22Rv1 (cell line): ENCODE results near the gene RASSF8.

ENCODE experiments used
- H3K27ac ChIP-seq: fragments of 450-650 bp; 2 replicates; pipeline ENCODE4 v1.5.1; 2017
- ZFX ChIP-seq: fragments of 450-650 bp; IDR thresholded peaks from 2 replicates; pipeline ENCODE4 v1.6.1; 2017; ENCODE audit warnings: antibody characterized with exemption, borderline replicate concordance
- TF ChIP-seq, protein P1 (sequence below): fragments of 450-650 bp; IDR thresholded peaks from 2 replicates; pipeline ENCODE4 v1.5.1; 2017; ENCODE audit warnings: mild to moderate bottlenecking

RASSF8 gene

DNA sequence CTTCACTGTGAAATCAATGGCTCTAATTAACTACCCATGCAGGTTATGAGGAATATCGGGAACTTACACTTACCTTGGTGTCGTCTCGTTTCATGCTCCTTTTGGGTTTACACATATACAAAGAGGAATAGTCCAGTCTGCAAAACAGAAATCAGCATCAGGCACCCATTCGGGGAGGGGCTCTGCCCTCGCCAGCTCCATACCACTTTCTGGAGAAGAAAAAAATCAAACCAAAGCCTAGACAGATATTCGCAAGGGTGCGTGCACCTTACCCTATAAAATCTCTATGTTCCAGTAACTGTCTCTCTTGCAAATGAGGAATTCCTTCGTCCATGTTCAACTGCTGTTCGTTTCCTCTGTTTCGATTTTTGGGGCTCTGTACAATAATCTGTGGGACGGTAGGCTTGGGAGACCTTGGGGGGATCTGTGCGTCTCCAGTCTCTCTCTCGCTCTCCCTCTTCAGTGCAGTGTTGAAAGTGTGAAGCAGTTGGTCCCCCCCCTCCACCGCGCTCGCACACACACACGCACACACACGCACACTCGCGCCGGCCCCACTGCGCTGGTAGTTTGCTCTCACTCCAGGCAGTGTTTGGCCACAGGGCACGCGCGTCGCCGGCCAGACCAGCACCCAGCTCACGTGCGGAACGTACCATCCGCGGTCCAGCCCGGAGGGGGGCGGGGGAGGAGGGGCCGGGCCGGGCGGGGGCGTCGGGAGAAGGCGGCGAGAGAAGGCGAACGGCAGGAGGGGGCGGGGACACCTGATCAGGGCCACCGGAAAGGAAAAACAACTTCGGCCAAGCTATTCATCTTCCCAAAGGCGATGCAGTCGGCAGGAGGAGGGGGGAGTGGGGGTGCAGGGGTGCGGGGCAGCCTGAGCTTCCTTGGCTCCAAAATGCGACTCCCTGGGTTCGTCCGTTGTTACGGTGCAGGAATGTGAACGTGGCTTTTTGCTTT, 166.2 kb downstream of the RASSF8 start, which contains the start of gene BHLHE41:
TSS of gene BHLHE41 (minus strand) at position 592 of the 954 bp plus-strand sequence. CDS start at position 334, 258 bp downstream.
- TF ChIP-seq, protein P1, sequence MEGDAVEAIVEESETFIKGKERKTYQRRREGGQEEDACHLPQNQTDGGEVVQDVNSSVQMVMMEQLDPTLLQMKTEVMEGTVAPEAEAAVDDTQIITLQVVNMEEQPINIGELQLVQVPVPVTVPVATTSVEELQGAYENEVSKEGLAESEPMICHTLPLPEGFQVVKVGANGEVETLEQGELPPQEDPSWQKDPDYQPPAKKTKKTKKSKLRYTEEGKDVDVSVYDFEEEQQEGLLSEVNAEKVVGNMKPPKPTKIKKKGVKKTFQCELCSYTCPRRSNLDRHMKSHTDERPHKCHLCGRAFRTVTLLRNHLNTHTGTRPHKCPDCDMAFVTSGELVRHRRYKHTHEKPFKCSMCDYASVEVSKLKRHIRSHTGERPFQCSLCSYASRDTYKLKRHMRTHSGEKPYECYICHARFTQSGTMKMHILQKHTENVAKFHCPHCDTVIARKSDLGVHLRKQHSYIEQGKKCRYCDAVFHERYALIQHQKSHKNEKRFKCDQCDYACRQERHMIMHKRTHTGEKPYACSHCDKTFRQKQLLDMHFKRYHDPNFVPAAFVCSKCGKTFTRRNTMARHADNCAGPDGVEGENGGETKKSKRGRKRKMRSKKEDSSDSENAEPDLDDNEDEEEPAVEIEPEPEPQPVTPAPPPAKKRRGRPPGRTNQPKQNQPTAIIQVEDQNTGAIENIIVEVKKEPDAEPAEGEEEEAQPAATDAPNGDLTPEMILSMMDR = no peak
- TF ChIP-seq ZFX = no peak
- peak within 1 kb of the TSS; percentile 91 for H3K27ac ChIP-seq

DNA sequence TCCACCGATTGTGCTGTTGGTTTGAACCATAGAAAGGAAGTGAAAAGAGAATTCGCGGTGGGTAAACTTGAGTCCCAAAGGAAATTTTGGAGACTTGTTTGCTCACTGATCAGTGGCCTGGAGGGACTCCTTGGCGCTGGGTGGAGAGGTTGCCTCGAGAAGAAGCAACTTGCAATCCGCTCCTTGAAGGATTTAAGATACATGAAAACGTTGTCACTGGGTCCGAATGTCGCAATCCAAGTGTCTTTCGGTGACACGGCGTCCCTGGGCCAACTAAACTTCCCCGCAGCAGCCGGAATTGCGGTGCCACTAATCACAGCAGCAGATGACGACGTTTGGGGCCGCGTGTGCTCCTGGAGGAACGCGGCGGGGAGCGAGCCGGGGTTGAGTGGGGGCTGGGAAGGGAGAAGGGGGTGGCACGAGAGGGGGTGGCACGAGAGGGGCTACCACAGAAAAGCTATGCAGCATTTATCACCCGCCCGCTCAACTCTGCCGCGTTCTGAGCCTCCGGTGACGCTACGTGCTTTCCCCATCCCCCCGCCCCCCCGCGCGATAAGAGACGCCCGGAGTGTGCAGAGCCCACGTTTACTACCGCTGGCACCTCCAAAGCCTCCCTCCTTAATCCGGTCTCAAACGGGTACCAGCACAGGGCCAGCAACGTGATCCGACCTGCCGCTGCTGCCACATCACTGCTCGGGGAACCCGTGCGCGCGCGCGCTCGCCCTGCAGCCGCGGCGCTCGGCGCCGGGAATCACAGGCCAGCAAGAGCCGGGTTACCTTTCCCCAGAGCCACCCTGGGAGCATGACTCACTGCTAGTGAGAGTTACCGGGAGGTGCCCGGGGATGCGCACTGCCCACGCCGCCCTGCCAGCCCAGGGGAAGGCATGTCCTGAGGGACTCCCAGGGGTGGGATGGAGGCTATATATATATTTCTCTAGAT, 167.2 kb downstream of the RASSF8 start:
- peak overlapping the region; percentile 91 for H3K27ac ChIP-seq
- no peak for TF ChIP-seq ZFX
- TF ChIP-seq, protein P1 = no peak

DNA sequence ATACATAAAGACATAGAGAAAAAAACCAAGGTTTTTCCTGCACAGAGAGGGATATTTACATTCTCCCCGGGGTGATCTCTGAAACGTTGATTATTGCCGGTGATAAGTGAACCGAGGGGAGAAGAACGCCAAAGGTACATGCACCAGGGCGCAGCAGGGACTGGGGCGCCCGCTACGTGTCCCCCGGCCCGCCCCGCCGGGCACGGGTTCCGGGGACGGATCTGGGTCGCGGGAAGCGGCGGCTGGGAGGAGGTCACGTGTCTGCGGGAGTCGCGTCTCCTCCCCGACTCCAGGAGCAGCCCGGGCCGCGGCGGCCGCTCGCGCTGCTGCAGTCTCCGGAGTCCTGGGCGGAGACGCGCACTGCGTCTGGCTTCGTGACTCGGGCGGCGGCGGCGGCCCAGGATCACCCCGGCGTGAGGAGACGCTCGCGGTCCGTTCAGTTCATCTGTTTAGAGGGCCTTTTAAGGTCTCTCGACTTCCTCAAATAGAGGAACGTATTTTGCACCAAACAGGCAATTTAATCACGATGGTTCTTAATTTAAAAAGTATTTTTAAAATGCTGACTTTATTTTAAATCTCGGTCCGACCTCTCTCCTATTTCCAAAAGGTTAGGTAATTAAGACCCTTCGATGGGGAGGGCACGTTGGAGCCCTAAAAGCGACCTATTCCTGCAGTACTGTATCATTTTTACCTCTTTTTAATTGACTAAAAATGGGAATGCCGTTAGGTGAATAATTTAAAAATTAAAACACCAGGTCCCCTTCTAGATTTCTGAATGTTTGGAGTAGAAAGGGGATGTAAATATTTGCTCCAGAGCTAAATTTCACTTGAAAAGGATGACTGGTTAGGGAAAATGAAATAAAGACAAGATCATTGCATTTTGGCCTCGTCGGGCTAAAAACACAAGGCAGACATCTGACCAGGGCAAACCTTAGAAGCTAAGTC, 168.1 kb downstream of the RASSF8 start:
- H3K27ac ChIP-seq = peak overlapping the region; percentile 91
- TF ChIP-seq, protein P1 = peak; percentile 2; the same call in 1 of the 2 replicates
- no peak for TF ChIP-seq ZFX

DNA sequence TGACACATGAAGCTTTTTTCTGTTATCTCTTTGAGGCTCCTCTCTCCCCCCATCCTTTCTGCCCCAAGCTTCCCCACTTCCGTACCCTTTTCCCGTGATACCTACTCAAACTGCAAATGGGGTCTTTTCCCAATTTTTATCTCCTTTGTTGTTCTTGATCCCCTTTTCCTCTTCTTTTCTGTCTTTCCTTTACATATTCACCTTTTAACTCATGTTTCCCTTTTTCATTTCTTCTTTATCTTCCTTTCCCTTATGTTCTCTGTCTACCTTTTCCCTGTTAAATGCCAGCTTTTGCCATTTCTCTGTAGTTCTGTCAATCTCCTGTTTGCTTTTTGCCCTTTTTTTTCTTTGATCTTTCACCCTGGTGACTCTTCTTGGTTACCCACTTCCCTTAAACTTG, 168.9 kb downstream of the RASSF8 start:
- TF ChIP-seq ZFX = no peak
- TF ChIP-seq, protein P1 = no peak
- no peak overlapping the region for H3K27ac ChIP-seq

DNA sequence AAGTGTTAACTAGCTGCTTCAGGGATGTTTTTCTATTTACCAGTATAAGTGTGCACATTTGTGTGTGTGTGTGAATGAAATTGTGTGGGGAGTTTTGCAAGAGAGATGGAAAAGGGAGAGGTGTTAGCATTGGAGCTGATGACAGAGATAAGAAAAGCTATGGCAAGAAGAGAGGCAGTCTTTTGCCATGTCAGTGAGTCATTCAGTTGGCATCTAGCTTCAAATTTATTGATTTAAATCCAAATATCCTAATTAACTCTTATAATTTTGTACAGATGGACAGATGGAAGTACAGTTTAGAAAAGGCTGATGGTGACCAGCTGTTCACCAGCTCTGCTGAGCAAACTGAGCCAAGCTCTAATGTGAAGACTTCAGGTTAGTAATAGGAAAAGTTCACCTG, 169.7 kb downstream of the RASSF8 start:
- no peak for TF ChIP-seq ZFX
- H3K27ac ChIP-seq = no peak overlapping the region
